CD14-positive monocyte (primary cell): ENCODE data around the gene CMPK1. TPM values are rescaled to one million over a fixed set of nuclear protein-coding genes. Genes with fewer than 3 reads are reported as not detected.

Experiments
- DNase-seq, 3 donors: peaks; one replicate each; pipeline ENCODE4 v3.0.0-alpha.2; 2011 to 2022
- H2AFZ ChIP-seq: 2 replicates; pipeline ENCODE4 v1.6.0; 2012; ENCODE audit warnings: mild to moderate bottlenecking, low read depth, low read length, inconsistent platforms; ENCODE audit not compliant: insufficient read depth, poor library complexity, severe bottlenecking
- H3K27ac ChIP-seq, 2 donors: 1 replicate in 1 of 2; 2 replicates in 1 of 2; pipeline ENCODE4 v1.5.1; 2012 to 2013; ENCODE audit warnings: low read length in 2 of 2, control low read depth in 1 of 2, inconsistent platforms in 1 of 2, low read depth in 1 of 2, mild to moderate bottlenecking in 1 of 2
- H3K27me3 ChIP-seq, 2 donors: one replicate each; pipeline versions ENCODE4 v1.6.0 to v1.6.1; 2011 to 2013; ENCODE audit warnings: low read length in 2 of 2; ENCODE audit not compliant: control insufficient read depth in 2 of 2, insufficient read depth in 2 of 2
- H3K36me3 ChIP-seq, 2 donors: replicated peaks in 1 of 2; 1 replicate in 1 of 2; 2 replicates in 1 of 2; pipeline versions ENCODE4 v1.5.1 to v1.6.1; 2012 to 2013; ENCODE audit warnings: low read length in 2 of 2, control low read depth in 1 of 2, inconsistent platforms in 1 of 2, mild to moderate bottlenecking in 1 of 2; ENCODE audit not compliant: insufficient read depth in 2 of 2, control insufficient read depth in 1 of 2
- H3K4me1 ChIP-seq, 2 donors: 1 replicate in 1 of 2; 2 replicates in 1 of 2; pipeline versions ENCODE4 v1.5.1 to v1.6.1; 2012 to 2013; ENCODE audit warnings: low read length in 2 of 2, control low read depth in 1 of 2, inconsistent platforms in 1 of 2, mild to moderate bottlenecking in 1 of 2, moderate library complexity in 1 of 2; ENCODE audit not compliant: insufficient read depth in 2 of 2, control insufficient read depth in 1 of 2
- H3K4me2 ChIP-seq: replicated peaks from 2 replicates; pipeline ENCODE3; 2012; ENCODE audit warnings: low read length, moderate library complexity, mild to moderate bottlenecking; ENCODE audit not compliant: poor library complexity, severe bottlenecking; ENCODE audit errors: extremely low read depth
- H3K4me3 ChIP-seq, 3 experiments: fragments of 200-600 bp in 1 of 3; sonication (generic) in 1 of 3; replicated peaks in 1 of 3; 1 replicate in 2 of 3; 2 replicates in 1 of 3; pipeline ENCODE4 v1.5.1; 2011 to 2013; ENCODE audit warnings: low read length in 3 of 3, mild to moderate bottlenecking in 3 of 3, control low read depth in 2 of 3, low read depth in 2 of 3, inconsistent platforms in 1 of 3, moderate library complexity in 1 of 3
- H3K79me2 ChIP-seq: 2 replicates; pipeline ENCODE4 v1.6.0; 2012; ENCODE audit warnings: mild to moderate bottlenecking, control low read depth, inconsistent platforms, low read length, moderate library complexity; ENCODE audit not compliant: insufficient read depth
- H3K9ac ChIP-seq: 2 replicates; pipeline ENCODE4 v1.6.0; 2017; ENCODE audit warnings: low read length, mild to moderate bottlenecking; ENCODE audit not compliant: insufficient read depth, poor library complexity, severe bottlenecking
- H3K9me3 ChIP-seq, 2 donors: replicated peaks in 1 of 2; 1 replicate in 1 of 2; 2 replicates in 1 of 2; pipeline versions ENCODE4 v1.5.1 to v1.6.1; 2012 to 2013; ENCODE audit warnings: low read length in 2 of 2, control low read depth in 1 of 2; ENCODE audit not compliant: control insufficient read depth in 1 of 2, insufficient read depth in 1 of 2
- H4K20me1 ChIP-seq: 2 replicates; pipeline ENCODE4 v1.6.0; 2012; ENCODE audit warnings: mild to moderate bottlenecking, low read length, control low read depth, moderate library complexity; ENCODE audit not compliant: insufficient read depth
- H3K27ac Mint-ChIP-seq, 7 donors: one replicate each; pipeline ENCODE4 v1.8.0; 2020; ENCODE audit warnings: mild to moderate bottlenecking in 7 of 7, mixed read lengths in 7 of 7, moderate library complexity in 6 of 7, inconsistent platforms in 2 of 7
- H3K27me3 Mint-ChIP-seq, 3 donors: one replicate each; pipeline ENCODE4 v1.8.0; 2021 to 2022; ENCODE audit warnings: low read depth in 3 of 3, mild to moderate bottlenecking in 3 of 3, mixed read lengths in 3 of 3, moderate library complexity in 3 of 3, inconsistent platforms in 1 of 3
- H3K36me3 Mint-ChIP-seq, 2 donors: one replicate each; pipeline ENCODE4 v1.8.0; 2020; ENCODE audit warnings: mixed read lengths in 2 of 2, inconsistent platforms in 1 of 2, mild to moderate bottlenecking in 1 of 2
- H3K4me1 Mint-ChIP-seq: one replicate; pipeline ENCODE4 v1.8.0; 2020; ENCODE audit warnings: mild to moderate bottlenecking, mixed read lengths
- H3K4me3 Mint-ChIP-seq, 2 donors: one replicate each; pipeline ENCODE4 v1.8.0; 2020; ENCODE audit warnings: mild to moderate bottlenecking in 2 of 2, mixed read lengths in 2 of 2, moderate library complexity in 1 of 2
- H3K9me3 Mint-ChIP-seq, 7 donors: one replicate each; pipeline ENCODE4 v1.8.0; 2020 to 2022; ENCODE audit warnings: mixed read lengths in 7 of 7, mild to moderate bottlenecking in 6 of 7, moderate library complexity in 6 of 7, inconsistent platforms in 2 of 7
- WGBS: methylation state at CpG from one replicate; pipeline ENCODE4 v1.1.5; 2013; ENCODE audit warnings: missing lambda C conversion rate; ENCODE audit not compliant: insufficient coverage; 5-methylcytosine and 5-hydroxymethylcytosine counted together
- intact Hi-C, 2 donors: fragments of 100-400 bp; cut with micrococcal nuclease; formaldehyde crosslinking; loops; one replicate each; pipeline versions ENCODE4 v1.15.0 to v1.15.1; 2023
- polyA plus RNA-seq, 3 donors: library from polyadenylated mRNA; depleted of rRNA in 1 of 3; unstranded in 2 of 3; stranded (reverse) in 1 of 3; fragments of 300-500 nt in 2 of 3; fragments of >200 nt in 1 of 3; fragmentation: Illumina TruSeq in 2 of 3; gene quantifications; 1 replicate in 2 of 3; 2 replicates in 1 of 3; pipeline ENCODE4 v1.2.3, GENCODE V29; 2012 to 2021
- TF ChIP-seq, protein P1 (sequence below): fragments of 200-600 bp; IDR thresholded peaks from one replicate; pipeline ENCODE4 v1.8.0; 2022; ENCODE audit warnings: antibody characterized with exemption, mild to moderate bottlenecking

CMPK1 gene
- polyA plus RNA-seq, 3 donors = 17.4 to 67.6 (median 65.2) TPM

DNA sequence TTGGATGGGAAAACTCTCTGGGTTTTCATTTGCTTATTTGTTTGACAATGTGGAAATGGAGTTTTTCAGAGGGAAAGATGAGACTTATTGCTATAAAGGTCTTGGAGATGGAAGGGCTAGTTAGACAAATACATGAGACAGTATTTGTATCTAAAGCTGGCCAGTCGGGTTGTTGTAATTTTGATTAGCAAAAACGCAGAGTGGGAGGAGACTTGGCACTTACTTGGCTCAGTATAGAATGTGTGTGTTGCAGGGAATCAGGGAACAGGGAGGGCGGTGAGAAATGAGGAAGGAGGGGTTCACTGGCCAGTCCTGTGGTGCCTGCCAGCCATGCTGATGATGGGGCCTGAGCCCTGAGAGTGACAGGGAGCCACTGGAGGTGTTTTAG, 76.5 kb downstream of the CMPK1 start:
- no peaks in the 10 kb centered on the region for H3K4me1 ChIP-seq
- Mint-ChIP-seq H3K4me1 (peaks cover 2% of the 10 kb centered on the region), H3K36me3 (no peaks in the 10 kb centered on the region), H3K27ac (peak overlapping the region in 1 of 7 donors; percentile 44), H3K9me3 (peaks cover 0 to 2% (median 0%) of the 10 kb centered on the region in 7 donors), H3K27me3 (peaks cover 22 to 29% (median 28%) of the 10 kb centered on the region in 3 donors), H3K4me3 (no peak overlapping the region)
- intact Hi-C loops = no loop called here
- H3K9me3 ChIP-seq = peaks cover 0 to under 1% of the 10 kb centered on the region in 2 donors
- no peak overlapping the region for H3K27ac ChIP-seq
- no peak for DNase-seq
- no peak overlapping the region for H2AFZ ChIP-seq
- TF ChIP-seq, protein P1, sequence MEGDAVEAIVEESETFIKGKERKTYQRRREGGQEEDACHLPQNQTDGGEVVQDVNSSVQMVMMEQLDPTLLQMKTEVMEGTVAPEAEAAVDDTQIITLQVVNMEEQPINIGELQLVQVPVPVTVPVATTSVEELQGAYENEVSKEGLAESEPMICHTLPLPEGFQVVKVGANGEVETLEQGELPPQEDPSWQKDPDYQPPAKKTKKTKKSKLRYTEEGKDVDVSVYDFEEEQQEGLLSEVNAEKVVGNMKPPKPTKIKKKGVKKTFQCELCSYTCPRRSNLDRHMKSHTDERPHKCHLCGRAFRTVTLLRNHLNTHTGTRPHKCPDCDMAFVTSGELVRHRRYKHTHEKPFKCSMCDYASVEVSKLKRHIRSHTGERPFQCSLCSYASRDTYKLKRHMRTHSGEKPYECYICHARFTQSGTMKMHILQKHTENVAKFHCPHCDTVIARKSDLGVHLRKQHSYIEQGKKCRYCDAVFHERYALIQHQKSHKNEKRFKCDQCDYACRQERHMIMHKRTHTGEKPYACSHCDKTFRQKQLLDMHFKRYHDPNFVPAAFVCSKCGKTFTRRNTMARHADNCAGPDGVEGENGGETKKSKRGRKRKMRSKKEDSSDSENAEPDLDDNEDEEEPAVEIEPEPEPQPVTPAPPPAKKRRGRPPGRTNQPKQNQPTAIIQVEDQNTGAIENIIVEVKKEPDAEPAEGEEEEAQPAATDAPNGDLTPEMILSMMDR = no peak
- H3K27me3 ChIP-seq = peaks cover 14 to 16% of the 10 kb centered on the region in 2 donors
- H3K4me2 ChIP-seq = no peak overlapping the region
- no peak overlapping the region for H3K9ac ChIP-seq
- no peak overlapping the region for H3K4me3 ChIP-seq
- 64% methylated on average over 3 of the region's 3 CpGs for WGBS
- H3K36me3 ChIP-seq = no peaks in the 10 kb centered on the region
- no peaks in the 10 kb centered on the region for H3K79me2 ChIP-seq
- no peaks in the 10 kb centered on the region for H4K20me1 ChIP-seq

DNA sequence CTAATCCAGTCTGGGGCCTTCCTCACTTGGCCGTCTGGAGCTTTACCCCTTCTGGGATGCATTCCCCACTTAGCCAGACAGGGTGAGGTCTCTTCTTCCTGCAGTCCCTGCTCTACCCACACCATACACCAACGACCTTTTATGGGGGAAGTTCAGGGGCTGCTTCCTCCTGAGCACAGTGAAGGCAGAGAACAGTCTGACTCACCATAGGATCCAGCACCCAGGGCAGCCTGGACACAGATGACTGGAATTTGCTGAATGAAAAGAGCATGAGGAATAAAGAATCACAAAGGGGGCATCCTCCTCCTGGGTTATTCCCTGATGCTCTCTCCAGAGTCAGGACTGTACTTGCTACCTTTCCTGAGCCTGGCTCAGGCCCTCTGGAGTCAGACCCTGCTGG, 77.8 kb downstream of the CMPK1 start:
- H3K27me3 Mint-ChIP-seq = peaks cover 28 to 37% (median 36%) of the 10 kb centered on the region in 3 donors
- Histone ChIP-seq H3K27ac (no peak overlapping the region), H2AFZ (no peak overlapping the region), H3K36me3 (no peaks in the 10 kb centered on the region), H3K4me1 (no peaks in the 10 kb centered on the region), H3K9me3 (peaks cover 0 to 9% of the 10 kb centered on the region in 2 donors), H3K79me2 (no peaks in the 10 kb centered on the region), H3K27me3 (peaks cover 19 to 26% of the 10 kb centered on the region in 2 donors), H3K4me3 (no peak overlapping the region), H3K4me2 (no peak overlapping the region), H3K9ac (no peak overlapping the region), H4K20me1 (no peaks in the 10 kb centered on the region)
- intact Hi-C loops = no loop called here
- 42% methylated on average over 2 of the region's 2 CpGs for WGBS
- H3K4me1 Mint-ChIP-seq = peaks cover 3% of the 10 kb centered on the region
- no peaks in the 10 kb centered on the region for H3K36me3 Mint-ChIP-seq
- no peak overlapping the region for H3K4me3 Mint-ChIP-seq
- TF ChIP-seq, protein P1 = no peak
- H3K9me3 Mint-ChIP-seq = peaks cover 0 to 4% (median 0%) of the 10 kb centered on the region in 7 donors
- H3K27ac Mint-ChIP-seq = peak overlapping the region in 1 of 7 donors; percentile 49
- no peak for DNase-seq
